ENCODE data around the gene SIK1.
"Not testable (repeated sequence)": the region's sequence is repeated elsewhere in the genome, so short reads cannot be mapped to it uniquely, and the experiment has no call there.

The SIK1 gene

DNA sequence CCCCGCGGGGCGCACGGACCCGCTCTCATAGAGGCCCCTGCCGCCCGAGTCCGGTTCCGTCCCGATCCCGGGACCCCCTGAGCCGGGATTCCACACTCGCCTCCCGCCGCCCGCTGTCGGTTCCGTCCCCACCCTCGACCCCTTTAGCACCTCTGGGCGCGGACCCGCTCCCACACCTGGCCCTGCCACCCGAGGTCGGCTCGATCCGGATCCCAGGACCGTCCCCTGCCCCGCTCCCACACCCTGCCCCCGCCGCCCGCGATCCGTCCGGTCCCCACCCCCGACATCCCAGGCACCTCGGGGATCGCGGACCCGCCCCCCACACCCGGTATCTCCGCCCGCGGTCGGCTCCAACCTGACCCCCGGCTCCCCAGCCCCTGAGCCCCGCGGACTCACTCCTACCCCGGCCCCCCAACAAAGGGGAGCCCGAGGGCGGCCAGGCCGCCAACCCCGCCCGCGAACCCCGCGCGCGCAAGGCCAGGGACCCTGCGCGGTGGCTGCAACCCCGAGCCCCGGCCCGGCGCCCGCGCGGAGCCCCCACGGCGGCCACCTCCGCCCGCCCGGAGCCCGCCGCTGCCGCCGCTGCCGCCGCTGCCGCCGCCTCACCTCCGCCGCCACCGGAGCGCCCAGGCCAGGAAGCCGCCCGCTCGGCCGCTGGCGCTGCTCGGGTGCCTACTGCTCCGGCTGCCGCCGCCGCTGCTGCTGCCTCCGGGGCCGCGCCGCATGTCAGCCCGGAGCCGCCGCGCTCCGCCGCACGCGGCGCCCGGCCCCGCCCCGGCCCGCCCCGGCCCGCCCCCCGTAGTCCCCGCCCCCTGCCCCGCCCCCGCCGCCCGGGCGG lies at the start of gene SIK1:
Gene SIK1 (minus strand): TSS at position 728 of the 838 bp plus-strand sequence. CDS start 953 bp downstream, outside the sequence.
- DNase-seq, result not testable (repeated sequence)

DNA sequence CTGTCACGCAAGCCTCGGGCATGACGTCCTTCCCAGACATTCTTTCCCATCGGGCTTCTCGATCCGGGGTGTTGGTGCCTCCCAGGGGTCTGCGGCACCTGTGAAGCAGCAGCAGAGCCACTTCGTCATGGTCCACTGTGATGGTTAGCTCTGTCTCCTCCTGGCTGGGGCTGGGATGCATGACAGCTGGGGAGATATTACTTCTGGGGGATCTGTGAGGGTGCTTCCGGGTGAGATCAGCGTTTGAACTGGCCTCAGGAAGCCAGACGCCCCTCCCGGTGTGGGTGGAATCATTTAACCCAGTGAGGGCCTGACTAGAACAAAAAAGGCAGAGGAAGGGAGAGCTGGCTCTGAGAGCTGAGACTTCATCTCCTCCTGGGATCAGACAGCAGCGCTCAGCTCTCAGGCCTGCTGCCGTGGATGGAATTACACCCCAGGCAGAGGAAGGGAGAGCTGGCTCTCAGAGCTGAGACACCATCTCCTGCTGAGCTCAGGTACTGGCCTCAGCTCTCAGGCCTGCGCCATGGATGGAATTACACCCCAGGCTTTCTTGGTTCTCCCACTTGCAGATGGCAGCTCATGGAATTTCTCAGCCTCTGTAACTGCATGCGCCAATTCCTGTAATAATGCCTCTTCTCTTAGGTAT lies 44.8 kb upstream of the SIK1 start:
- DNase-seq, result not testable (repeated sequence)

DNA sequence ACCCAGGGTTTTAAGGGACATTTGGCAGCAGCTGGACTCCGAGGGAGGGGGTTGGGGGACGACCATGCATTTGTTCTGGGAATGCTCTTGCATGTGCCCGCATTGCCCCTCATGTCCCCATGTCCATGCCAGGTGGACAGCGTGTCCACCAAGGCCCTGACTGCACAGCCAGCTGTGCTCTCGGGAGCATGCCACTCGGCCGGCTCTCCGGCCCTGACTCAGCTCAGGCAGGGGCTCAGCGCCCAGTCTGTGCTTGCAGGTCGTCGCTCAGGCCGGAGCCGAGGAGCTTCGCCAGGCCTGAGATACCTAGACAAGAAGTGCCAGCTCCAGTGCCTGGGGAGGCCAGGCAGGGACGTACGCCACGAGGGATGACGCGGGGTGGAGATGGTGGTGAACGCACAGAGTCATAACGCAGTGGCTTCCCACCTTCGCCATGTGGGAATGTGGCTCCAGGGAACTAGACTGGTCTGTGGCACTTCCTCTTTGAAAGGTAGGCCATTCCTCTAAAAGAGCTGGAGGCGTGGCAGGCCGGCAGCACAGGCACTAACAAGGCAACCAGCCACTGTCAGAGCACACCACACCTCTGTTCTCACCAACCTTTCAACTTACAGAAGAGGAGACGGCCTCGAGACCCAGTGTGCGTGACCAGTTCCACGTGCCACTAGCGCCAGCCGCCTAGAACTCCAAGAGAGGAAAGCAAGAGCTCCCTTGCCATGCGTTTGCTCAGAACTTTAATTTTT lies 43.0 kb upstream of the SIK1 start:
- DNase-seq, result not testable (repeated sequence)

DNA sequence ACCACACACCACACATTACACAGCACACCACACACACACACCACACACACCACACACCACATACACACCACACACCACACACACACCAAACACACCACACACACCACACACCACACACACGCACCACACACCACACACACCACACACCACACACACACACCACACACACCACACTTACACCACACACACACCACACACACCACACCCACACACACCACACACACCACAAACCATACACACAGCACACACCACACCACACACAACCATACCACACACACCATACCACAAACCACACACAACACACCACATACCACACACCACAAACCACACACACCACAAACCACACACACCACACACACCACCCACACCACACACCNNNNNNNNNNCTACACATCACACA lies 40.9 kb upstream of the SIK1 start:
- no peak for DNase-seq

DNA sequence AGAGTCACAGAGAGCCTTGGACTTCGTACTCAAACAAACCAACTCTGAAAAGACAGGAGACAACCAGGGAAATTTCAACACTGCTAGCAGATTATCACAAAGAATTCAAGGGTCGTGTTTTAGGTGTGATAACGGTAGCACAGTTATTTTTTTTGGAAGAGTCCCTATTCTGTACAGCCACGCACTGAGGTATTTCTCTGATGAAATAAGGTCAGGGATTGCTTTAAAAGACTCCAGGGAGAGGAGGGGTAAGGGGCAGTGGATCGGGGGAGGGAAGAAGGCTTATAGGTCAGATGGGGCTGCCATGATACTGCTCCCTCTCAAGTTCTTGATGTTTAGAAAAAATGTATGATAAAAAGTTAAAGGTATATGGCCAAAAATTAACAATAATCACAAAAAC lies 38.2 kb upstream of the SIK1 start:
- not testable (repeated sequence) for DNase-seq

DNA sequence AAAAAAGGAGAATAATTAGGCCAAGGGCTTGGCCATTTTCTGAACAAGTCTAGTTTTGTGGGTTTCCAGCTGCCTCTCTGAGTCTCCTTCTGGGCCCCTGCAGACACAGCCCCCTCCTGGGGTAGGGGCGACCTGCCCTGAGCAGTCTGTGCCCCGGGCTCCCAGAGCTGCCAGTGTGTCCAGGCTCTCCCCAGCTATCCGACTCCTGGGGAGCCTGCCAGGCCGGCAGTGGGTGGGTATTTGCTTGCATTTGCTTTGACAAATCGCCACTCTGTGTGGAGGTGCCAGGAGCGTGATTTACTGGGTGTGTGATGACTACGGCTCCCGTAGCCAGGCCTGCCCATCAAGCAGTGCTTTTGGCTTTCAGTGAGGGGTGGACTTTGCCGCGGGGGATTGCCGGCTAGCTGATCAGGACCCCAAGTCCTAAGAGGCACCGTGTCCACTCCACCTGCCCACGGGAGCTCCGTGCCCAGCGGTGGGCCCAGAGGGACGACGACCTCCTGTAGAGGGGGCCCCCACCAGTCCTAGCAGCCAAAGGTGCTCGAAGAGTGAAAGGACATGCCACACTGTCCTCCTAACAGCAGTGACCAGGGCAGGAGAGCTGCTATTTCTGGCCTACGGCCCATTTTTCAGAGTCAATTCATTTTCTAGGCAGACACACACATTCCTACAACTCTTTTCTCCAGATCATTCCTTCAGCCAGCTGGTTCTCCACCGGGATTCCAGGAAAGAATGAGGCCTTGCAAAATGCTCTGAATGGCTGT lies 36.7 kb upstream of the SIK1 start:
- DNase-seq, result not testable (repeated sequence)

DNA sequence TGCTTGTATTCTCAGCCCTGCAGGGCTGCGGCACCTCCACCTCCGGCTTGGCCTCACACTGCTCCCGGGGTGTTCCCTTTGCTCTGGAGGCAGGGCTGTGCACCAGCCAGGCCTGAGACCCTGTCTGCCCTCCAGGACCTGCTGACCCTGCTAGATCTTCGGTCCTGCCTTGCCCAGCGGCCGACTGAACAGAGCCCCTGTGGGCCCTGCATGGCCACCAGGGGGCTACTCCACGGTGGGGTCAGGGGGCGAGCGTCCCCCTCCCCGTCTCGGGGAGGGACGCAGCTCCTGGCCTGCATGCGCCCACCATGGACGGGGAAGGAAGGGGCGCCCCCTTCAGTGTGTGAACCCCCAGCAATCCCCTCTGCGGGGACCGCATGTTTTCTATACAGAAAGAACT lies 36.0 kb upstream of the SIK1 start:
- not testable (repeated sequence) for DNase-seq

DNA sequence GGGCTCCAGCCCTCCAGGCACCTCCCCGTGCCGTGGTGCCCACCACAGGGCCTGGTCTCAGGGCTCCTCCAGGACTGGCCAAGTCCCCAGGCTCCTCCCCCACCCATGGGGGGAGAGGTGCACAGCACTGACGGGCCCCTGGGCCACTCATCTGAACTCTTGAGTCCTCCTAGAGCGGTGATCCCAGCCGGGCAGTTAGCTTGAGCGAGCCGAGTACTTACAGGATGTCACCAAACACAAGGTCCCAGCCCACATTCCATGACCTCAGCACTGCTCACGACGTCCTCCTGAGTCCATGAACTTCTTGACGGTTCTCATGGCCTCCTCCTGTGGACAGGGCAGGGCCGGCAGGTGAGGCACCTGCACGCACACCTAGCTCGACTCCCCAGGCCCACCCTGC lies 33.5 kb upstream of the SIK1 start:
- DNase-seq, result not testable (repeated sequence)

DNA sequence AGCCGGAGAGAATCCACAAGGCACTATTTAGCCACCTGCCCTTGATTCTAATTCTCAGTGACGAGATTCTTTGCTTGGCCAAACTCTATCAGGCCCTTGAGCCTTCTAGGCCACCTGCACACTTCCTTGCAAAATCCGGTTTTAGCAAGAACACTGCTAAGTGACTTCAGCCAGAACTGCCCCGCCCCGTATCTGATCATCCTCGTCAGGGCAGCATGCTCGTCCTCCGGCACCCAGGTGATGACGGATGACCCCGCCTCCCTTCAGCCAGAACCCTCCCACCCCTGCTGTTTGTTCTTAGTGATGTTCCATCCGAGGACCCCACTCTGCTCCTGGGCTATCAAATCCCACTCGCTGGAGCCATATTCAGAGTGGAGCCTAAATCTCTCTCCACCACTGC lies 32.1 kb upstream of the SIK1 start:
- not testable (repeated sequence) for DNase-seq

DNA sequence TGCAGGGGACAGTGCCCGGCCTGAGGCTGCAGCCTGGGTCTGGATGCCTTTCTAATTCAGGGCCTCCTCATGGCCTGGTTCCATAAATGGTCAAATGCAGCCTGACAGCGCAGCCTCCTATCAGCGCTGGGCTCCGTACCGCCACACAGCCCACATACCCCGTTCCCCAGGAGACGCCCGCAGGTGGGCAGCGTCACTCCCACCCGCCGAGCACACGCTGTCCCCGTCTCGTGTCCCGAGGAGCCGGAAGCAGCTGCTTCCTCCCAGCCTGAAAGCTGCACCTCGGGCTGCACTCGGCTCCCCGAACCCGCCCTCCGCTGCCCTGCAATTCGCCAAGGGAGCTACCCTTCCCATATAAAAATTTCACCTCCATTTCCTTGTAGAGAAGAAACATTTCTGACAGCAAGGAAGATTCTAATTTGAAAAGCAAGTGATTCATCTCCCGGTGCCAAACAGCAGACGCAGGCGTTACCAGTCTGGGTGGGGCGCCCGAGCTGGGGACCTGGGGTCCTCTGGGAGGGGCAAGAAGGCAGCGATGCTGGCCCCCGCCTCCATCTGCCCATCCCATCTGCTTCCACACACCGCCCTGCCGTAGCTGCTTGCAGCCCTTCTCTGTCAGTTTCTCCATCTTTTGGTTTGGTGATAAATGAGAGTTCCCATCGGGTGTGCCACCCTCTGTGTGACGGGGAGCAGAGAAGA lies 29.8 kb upstream of the SIK1 start:
- DNase-seq, result not testable (repeated sequence)

DNA sequence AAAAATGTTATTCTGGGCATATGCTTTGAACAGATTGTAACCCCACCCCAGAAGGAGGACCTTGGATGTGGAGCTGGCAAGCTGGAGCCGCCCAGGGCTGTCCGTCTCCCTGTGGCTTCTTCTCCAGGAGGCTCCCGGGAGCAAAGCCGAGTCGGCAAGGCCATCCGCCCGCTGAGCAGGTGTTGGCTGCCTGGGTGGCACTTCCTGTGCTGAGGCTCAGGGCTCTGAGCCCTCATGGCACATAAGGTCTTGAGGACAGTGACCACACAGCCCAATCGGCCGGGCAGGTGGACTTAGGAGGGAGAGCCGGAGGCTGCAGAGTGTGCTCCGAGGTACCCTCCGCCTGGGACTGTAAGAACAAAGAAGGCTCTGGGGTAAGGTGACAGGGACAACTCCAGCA lies 28.8 kb upstream of the SIK1 start:
- DNase-seq, result not testable (repeated sequence)

DNA sequence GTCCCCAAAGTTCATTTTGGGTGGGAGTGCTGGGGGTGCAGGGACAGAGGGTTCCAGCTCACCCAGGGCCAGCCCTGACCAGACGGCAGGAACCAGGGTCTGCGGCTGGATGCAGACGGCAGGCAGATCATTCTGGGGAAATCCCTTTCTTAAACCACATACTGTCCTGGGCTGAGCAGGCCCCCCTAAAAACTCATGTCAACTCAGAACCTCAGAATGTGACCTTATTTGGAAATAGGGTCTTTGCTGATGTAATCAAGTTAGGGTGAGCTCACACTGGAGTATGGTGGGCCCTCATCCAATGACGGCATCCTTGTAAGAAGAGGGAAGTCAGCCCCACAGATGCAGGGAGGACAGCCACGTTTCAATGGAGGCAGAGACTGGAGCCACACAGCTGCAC lies 27.2 kb upstream of the SIK1 start:
- DNase-seq, result not testable (repeated sequence)

DNA sequence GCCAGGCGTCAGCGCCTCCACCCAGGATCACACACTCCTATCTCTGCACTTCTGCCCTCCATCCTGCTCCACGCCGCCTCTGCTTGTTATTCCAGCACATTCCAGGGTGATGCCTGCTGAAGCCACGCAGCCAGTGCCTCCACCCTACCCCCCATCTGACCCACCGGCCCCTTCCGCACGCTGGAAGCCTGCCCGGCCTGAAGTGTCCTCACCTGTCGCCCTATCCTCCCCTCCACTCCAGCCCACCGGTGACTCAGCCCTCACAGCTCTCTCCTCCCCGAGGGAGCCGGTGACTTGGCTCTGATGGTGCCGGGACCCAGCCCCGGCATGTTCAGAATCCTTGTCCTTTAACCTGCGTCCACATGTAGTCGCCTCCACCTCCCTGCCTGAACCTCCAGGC lies 24.9 kb upstream of the SIK1 start:
- not testable (repeated sequence) for DNase-seq

DNA sequence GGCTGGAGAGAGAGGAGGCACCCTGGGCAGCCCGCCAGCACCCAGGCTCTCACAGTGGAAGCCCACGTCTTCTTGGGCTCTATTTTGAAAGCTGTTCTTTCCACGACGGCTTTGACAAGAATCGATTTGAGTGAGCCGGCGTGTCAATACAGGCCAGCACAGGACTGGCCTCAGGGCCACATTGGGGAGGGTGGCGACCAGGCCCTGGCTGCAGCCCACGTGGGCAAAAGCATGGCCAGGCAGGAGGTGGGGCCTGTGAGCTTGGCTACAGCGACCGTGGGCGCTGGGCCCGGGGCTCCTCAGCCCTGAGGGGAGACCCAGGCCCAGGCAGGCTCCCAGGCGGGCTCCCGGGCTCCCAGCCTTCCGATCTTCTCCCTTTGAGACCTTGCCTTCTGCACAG lies 23.4 kb upstream of the SIK1 start:
- DNase-seq, result not testable (repeated sequence)

DNA sequence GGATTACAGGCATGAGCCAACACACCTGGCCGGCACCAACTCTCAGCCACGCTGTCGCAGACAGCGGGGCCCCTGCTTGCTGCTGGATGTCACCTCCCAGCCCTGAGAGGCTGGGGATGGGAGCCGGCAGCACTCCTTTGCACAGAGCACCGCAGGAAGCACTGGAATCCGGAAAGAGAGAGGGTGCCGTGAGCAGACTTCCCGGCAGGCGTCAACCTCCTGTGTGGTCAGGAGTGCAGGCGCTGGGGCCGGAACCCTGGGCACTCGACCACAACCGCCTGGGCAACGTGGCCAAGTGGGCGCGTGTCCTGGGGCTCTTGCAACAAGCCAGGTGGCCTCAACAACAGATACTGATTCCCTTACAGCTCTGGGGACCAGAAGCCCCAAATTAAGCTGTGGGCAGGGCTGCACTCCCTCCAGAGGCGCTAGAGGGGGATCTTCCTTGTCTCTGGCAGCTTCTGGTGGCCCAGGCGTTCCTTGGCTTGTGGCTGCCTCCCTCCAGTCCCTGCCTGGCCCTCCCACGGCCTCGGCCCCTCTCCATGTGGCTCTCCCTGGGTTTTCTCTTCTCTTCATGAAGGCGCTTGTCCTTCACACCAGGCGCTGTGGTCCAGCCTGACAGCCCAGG lies 20.5 kb upstream of the SIK1 start:
- DNase-seq, result not testable (repeated sequence)

DNA sequence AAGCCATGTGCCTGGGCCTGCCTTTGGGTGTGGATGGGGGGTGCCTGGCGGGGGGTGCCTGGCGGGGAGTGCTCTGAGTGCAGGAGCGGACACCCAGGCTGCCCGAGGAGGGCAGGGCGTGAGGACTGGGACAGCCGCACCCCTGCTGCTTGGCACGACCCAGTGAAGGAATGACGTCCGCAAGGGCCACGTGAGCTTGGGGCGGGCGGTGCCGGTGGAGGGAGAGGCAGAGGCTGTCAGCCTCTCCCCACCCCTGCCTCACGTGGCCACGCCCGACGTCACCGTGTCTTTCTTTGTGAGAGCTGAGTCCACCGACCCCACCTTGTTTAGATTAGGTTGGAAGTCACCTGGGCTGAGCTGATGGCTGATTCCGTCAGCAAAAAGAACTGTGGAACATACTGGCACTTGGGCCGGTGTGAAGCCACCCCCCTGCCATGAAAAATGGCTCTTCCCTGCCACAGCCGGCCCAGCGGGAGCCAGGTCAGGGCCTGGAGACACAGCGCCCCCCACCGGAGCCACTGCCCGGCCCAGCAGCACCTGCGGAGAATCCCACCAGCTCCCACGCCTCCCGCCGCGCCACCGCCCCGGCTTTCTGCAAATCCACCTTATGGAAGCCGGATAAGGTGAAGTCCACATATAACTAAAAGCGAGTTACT lies 19.5 kb upstream of the SIK1 start:
- not testable (repeated sequence) for DNase-seq

DNA sequence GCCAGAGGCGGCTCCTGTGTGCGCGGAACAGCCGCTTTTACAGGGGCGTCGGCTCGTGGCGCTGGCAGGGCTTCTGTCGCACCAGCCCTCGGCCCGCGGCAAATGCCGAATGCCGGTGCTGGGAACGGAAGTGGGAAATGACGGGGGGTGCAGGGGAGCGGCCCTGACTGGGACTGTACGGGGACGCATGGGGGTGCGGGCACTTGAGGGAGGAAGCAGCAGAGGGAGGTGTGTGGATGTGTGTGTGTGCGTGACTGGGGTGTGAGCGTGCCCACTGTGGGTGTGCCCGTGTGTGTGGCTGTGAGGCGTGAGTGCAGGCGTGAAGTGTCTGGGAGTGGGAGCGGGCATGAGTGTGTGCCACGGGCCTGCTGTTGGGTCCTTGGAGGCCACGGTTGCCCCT lies 17.6 kb upstream of the SIK1 start:
- DNase-seq, result not testable (repeated sequence)

DNA sequence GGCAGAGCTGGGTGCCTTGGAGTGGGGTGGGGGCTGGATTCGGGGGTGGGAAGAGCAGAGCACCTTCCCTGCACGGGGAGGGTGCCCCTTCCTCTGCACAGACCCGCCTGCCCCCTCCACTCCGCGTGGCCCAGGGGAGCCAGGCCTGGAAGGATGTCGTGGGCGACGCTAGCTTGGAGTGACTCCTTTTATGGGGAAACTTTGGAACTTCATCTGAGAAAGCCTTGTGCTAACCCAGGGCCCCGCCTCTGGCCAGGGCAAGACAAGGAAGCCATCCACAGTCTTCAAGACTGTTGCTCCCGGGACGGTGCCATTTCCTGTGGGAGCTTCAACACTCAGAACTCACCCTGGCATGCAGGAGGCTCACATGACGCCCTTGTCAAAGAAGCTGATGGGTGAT lies 15.6 kb upstream of the SIK1 start:
- DNase-seq, result not testable (repeated sequence)

DNA sequence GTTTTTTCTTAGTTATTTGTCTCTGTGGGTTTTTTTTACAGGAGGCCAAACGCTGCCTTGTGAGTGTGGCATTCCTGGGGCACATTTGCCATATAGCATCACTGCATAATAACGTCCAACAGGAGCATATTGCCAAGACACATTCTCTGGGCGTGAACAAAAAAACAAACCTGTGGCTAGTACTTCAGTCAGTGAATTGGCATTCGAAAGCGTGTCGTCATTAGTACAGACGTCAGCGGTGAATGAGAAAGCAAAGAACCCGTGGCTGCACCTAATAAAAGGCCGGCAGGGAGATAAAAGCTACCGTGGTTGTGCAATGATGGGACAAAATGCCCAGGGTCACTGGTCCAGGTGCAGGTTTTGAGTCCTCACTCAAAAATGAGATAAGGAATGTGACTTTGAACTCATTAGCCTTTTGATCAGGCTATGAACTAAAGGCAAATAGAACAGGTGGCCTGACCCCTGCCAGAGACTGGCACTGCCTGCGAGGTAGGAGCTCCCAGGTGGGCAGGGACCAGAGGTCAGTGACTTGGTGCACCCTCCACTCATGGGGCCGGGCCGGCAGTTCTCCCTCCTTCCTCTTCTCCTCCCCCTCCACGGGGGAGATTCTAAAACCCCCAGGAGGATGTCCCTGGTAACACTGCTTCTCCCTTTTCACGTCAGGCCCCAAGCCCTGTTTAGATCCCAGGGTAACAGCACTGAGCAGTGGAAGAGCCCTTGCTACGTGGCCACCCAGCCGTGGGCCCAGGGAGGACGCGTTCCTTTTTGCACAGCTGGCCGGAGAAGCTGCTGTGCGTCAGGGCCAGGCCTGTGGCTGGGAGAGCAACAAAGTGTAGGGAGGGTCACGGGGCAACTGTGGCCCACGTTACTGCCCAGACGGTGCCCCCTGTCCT lies 14.2 kb upstream of the SIK1 start:
- not testable (repeated sequence) for DNase-seq

Data from 8988T (cell line).